GM11168 (cell line): ENCODE measurements around the gene SLC35B1.

Experiments
- in situ Hi-C: fragments of 300-500 bp; cut with MboI; formaldehyde crosslinking; loops from one replicate; pipeline ENCODE4 v1.12.0; 2022; ENCODE audit warnings: low sequenced_read_pairs; ENCODE audit not compliant: unreplicated experiment

Gene SLC35B1, protein sequence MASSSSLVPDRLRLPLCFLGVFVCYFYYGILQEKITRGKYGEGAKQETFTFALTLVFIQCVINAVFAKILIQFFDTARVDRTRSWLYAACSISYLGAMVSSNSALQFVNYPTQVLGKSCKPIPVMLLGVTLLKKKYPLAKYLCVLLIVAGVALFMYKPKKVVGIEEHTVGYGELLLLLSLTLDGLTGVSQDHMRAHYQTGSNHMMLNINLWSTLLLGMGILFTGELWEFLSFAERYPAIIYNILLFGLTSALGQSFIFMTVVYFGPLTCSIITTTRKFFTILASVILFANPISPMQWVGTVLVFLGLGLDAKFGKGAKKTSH

DNA sequence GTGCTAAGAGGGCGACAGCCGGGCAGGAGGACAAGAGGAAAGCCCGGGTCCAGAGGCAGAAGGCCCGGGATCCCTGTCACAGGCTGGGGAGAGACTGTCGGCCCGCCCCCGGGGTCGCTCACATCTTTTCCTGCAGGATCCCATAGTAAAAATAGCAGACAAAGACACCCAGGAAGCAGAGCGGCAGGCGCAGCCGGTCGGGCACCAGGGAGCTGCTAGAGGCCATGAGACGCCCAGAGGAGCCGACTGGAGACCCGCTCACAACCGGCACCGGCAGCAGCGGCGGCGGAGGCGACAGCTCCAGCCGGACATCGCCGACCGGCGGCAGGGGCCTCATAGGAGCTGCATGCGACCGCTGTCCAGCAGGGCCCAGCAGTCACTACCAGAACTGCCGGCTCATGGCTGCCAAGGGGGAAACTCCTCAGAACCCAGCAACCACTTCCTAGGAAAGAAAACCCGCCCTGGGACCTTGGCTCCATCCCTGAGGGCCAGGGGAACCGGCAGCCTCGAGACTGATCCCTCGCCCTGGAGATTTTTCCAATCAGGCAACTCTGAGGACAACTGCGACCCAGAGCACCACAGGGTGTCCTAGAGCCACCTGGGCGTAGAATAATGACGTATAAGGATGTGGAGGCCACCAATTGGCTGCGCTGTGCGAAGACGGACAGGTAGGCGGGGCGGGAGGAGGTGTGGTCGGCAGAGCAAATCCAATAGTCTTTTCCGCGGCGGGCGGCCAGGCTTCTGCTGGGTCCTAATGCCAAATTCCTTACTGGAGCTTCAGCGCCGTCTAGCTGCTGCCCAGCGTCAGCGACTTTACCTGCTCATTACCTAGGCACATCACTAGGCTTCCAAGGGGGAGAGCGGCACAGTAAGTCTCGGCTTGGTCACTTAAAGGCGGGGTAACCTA lies at the start of gene SLC35B1:
TSS of gene SLC35B1 (minus strand) at position 357 of the 907 bp plus-strand sequence. CDS start at position 226, 131 bp downstream.
- in situ Hi-C loops, result no loop called here

DNA sequence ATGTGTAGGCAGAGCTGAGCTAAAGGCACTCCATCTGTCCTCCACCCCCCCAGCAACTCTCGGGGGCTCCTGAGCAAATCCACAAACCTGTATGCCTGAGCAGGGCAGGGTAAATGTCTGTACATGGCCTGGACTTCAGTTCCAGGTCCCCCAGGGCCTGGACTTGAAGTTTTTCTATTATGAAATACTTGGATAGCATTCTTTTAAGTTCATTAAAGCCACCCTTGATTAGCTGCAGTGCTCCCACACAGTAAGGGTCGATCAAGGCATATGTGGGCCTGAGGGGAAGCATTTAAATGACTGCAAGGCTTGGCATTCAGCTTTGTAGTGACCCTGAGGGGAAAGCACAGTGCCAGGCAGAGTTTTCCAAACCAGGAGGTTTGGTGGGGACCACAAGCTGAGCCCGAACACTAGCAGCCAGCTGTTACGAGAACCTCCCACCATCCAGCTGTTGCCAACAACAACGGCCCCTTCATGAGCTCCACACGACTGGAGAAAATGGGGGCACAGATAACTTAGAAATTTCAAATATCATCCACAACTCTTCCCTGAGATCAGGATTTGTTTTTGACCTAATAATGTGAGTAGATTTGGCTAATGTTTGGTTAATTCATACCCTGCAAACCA lies 49.5 kb upstream of the SLC35B1 start:
- in situ Hi-C loops, result no loop called here

DNA sequence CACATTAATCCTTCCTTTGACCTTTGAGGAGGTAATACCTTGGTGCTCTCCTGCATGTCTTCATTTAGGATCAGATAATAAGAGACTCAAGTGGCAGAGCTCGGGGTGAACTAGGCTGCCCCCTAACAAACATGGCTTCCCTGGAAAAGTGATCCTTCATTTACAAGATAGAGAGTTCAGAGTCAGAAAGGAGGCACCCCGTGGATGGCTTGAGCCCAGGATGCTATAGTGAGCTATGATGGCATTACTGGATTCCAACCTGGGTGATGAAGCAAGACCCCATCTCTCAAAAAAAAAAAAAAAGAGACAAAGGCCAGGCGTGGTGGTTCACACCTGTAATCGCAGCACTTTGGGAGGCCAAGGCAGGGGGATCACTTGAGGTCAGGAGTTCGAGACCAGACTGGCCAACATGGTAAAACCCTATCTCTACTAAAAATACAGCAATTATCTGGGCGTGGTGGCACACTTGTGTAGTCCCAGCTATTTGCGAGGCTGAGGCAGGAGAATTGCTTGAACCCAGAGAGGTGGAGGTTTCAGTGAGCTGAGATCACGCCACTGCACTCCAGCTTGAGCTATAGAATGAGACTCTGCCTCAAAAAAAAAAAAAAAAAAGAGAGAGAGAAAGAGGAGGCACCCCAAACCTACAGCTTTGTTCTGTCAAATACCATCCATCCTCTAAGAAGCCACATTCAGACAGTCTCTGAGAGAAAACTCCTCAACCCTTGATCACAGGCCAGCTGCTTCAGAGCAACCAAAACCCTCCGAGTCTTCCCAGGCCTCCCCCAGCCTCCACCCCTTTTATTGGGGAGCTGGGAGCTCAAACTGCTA lies 48.8 kb upstream of the SLC35B1 start:
- in situ Hi-C loops, result no loop called here

DNA sequence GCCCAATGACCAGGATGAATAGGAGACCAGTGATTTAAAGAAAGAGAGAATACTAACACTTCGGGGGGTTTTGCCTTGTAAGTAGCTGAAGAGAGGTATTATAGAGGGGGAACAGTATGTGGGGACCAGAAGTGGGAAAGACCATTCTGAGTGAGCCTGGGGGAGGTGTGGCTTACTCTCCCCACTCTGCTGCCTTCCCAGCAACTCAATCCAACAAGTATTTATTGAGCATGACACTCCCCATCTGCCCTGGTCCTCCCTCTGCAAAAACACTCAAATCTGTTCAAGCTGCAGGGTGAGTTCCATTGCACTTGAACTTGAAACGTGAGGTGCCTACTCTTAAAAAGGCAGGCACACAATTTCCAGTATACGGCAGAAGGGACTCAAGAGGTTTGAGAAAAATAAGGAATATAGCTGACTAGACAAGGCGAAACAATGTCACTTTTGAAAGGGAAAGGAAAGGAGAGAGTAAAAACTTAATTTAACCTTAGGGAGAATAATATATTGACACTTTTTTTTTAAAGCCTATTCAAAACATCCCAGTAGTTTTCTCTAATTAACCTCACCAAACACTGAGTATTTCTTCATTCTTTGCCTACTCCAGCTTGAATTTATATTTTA lies 48.0 kb upstream of the SLC35B1 start:
- in situ Hi-C loops, result no loop called here

DNA sequence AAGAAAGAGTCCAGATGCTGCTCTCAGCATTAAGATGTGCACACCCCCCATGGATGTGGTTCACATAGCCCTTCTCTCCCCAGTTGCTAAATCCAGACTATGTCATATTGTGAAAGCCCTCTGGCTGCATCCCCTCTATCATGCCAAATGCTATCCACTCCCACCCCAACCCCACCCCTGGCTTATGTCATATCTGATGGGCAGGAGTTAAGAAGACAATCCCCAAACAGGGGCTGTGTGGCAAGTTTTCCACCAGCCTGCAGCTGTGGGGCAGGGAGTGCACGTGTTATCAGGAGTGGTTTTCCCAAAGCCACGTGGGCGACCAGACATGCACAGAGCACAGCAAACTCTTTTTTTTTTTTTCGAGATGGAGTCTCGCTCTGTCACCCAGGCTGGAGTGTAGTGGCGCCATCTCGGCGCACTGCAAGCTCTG lies 46.2 kb upstream of the SLC35B1 start:
- in situ Hi-C loops, result no loop called here

DNA sequence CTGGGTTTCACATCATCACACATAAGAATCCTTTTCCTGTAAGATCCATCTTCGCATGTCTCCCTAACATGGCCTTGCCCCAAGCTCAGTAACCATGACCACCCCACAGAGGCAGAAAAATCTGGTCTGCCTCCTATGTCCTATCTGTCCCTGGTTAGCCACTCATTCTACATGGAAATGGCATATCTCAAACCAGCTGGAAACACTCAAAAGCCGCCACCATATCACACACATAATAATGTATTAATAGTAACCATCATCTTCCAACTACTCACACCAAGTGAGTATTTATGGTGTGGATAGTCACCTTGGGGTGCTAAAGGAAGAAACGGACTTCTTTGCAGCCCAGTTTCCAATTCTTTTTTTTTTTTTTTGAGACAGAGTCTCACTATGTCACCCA lies 44.7 kb upstream of the SLC35B1 start:
- in situ Hi-C loops, result no loop called here

DNA sequence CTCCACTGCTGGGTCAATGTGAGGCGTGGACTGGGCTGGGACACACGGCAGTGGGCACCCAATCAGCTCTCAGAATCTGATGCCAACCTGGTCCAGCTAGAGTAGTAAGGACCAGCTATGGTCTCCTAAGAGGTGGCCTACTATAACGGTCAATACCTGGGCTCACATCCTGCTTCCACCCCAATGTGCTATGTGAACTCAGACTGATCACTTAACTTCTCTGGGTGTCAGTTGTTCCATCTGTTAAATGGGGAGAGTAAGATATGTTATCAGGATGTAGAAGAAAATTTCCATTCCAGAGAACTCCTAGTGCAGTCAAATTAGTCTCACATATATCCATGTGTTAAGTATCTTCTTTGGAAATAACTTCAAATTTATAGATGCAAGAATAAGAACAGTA lies 42.0 kb upstream of the SLC35B1 start:
- in situ Hi-C loops, result no loop called here

DNA sequence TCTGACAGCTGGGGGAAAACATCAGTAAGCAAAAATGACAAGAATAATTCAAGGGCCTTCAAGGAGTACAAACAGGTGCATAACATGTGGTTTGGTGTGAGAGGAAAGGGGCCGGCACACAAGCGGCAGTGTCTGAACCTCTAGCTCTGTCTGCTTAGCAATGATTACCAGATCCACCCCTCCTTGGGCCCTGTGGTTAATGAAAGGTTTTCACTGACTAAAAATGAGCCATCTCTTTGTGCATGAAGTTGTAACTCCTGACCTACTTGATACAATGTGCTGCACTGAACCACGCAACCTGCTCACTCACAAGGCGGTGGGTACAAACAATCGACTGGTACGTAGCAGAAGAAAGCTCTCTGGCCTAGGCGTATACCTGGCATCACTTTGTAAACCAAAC lies 41.0 kb upstream of the SLC35B1 start:
- in situ Hi-C loops, result no loop called here

DNA sequence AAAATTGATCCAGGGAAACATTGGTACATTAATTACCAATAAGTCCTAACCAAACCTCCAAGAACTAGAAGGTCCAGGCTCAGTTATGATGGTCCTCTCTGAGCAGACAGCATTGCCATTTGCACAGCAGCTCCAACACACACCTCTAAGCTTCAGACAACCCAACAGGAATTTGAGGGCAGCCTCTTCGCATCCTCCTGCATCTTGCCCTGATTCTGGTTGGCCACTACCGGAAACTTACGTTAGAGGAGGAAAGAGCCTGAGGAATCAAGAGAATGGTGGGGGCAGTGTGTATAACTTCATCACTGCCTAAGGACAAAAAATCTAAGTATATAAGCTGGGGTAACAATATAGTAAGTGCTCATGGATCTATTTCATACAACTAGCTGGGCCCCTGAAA lies 40.5 kb upstream of the SLC35B1 start:
- in situ Hi-C loops, result no loop called here

DNA sequence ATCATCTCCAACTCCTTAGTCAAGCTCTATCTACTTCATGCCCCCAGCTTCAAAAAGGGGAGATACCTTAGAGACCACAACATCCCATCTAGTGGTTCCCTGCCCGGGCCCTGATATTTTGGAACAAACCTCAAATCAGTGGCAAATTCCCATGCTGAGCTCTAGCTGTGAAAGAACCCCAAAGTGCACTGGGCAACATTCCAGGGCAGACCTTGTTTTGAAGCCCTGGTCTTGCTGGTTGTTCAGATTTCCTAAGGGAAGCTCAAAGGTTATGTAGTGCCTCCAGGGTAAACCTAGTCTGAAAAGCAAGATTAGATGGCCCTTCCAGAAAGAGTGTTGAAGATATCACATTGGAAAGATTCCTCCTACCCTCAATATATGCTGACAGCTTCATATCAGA lies 39.9 kb upstream of the SLC35B1 start:
- in situ Hi-C loops, result no loop called here

DNA sequence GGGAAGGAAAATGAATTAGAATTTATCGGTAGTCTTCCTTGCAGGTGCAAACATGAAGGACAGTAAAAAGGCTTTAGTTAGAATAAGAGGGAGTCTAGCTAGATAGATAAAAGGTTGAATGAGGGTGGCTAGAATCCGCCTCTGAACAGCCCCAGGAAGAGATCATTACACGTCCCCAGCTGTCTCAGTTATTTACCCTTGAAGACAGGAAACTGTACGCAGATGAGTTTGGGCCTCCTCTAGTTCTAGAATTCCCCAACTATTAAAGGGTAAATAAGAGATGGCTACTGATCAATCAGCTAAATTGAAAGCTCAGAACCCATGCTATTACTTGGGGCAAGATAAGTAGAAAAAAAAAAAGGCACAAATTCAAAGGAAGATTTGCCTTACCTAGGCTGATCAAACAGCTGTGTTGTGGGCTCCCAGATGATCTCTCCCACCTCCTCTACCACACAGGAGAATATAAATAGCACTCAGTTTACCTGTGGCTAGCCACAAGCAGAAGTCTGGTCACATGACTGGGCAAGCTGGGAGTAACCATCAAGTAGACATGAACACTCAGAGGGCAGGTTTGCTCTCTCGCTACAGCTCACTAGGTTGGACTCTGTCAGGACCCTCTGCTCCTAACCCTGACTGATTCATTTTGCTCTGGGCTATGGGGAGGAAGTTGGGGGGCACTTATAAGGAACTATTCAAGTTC lies 39.2 kb upstream of the SLC35B1 start:
- in situ Hi-C loops, result no loop called here

DNA sequence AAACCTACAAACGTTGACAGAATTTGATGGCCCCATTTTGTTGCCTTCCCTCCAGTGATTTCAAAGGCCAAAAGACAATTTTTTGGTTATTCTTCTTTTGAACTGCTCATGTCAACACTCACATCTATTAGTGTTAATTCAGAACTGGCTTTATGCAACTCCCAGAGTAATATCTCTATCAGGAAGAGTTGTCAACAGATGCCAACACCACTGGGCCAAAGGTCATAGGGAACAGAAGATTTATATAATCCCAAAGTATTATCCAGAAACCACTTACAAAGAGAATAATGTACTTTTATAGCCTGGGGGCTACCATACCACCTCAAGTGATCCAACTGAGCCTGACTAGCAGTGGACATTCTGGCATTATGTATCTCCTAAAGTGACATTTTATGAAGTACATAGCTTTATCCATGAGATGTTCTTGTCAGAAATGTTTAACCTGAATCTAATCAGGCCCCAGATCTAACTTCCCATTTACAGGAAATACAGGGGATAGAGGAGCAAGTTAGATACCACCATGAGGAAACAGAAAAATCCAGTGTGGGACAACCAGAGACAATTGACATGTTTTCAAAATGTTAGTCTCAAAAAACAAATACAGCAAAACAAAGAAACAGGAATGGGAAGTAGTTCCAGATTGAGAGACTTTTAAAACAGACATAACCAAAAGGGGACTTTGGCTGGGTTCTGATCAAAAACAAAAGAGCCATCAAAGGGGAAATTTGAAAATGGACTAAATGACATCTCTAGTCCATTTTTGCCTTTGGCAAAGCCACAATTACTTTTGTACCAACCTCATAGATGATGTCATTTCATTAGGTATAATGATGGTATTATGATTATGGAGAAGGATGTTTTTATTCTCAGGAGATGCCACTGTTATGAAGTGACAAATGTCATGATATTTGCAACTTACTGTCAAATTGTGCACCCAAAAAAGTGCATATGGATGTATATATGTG lies 37.7 kb upstream of the SLC35B1 start:
- in situ Hi-C loops, result no loop called here

DNA sequence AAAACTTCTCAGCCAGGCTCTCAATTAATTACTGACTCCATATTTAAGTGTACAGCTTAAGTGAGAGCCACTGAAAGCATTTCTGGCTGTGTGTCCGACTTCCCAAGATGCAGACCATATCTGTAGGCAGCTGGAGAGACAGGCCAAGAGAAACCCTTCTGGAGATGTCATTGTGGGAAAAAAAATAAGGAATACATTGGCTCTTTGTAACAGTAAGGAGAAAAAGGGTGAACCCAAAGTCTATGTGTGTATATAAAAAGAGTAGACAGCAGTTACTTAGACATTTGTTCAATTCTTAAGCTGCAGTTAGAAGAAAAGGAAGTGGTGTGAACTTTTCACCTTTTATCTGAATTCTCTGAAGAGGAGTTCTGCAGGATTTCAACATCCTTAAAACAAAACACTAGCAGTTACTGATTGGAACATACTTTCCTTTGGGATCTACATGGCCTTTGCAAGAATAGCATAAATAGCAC lies 34.4 kb upstream of the SLC35B1 start:
- in situ Hi-C loops, result no loop called here

DNA sequence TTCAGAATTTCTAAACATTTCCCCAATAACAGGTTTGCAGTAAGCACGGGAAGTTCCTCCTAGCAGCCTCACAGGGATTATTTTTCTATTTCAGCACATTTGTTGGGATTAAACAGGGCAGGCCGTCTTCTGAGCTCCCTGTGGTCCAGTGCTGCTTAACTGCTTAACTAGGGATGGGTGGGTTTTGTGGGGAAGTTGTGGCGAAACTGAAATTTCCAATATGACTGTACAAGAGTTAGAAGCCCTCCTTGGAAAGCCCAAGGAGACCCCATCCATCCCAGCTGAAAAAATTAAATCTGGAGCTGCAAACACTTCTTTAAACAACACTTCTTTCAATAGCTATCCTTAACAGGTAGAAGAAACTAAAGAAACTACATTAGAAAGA lies 33.9 kb upstream of the SLC35B1 start:
- in situ Hi-C loops, result no loop called here

DNA sequence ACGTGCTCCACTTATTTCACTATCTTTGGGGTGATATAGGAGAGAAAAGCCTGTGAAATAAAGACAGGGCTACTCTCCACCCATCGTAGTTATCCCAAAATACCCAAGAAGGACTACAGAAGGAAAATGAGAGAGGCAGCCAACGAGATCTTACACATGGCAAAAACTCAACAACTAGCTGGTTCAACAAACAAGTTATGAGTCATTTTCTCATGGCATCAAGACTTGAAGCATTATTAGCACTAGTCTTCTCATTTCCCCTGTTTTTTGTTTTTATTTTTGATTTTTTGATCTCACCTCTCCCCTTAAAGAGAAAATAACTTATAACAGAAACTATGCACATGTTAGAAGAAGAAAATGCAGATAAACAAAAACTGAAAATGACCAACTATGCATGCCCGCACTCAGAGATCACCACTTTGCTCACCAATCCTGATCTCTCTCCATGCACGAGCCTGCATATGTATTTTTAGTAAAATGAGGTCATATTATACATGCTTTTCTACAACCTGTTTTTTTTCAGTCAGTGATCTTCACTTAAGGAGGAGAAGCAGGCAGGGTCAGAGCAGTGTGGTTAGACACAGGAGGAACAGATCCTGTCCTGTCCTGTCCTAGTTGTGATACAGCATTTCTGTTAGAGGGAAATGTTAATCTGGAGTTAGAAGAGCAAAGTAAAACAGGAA lies 33.4 kb upstream of the SLC35B1 start:
- in situ Hi-C loops, result no loop called here

DNA sequence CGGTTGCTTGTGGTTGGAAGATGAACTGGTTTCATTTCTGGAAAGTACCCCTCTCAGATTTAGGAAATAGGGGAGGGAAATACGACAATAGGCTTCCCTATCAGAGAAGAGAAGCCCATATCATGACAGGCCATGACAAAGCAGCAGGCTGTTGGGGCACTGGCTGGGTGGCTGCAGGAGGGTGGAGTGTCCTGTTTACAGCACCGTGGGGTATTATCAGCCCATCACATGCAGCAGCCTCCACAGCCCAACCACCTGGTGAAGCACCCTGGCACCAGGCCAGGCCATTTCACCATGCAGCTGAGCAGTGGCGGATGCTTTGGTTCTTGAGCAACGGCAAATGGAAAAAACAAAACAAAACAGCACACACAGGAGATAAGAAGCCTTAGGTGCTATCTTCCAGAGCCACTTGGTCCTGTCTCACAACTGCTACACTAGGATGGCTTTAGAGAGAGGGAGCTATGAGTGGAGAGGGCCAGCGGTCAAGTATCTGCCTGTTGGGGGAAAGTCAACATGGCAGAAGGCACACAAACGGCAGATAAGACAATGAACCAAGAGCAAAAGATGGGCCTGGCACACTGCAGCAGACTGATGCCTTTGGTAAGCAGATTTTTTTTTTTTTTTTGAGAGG lies 32.0 kb upstream of the SLC35B1 start:
- in situ Hi-C loops, result loop anchor here (5.0 kb wide), 1 partner anchor 48 kb away; the partner anchor contains the start of gene KAT7
